Measurements from ENCODE around the gene CCDC57. TPM values are rescaled to one million over a fixed set of nuclear protein-coding genes. Genes with fewer than 3 reads are reported as not detected.

CCDC57 gene
- total RNA-seq, 1 donor, result 33.9 TPM

- no peak for DNase-seq (ENCODE audit: low read depth in 2 of 3, low spot score in 2 of 3)
These were observed 125.4 kb downstream of the CCDC57 start for GRCh38 chr17:82086941-82087906.

GRCh38 chr17:82085931-82086764 is 126.5 kb downstream of the CCDC57 start:
- no peak for DNase-seq (ENCODE audit: low read depth in 2 of 3, low spot score in 2 of 3)

GRCh38 chr17:82085031-82085861 is 127.4 kb downstream of the CCDC57 start:
- DNase-seq (ENCODE audit: low read depth in 2 of 3, low spot score in 2 of 3), result no peak

- no peak for DNase-seq (ENCODE audit: low read depth in 2 of 3, low spot score in 2 of 3)
These were observed 128.1 kb downstream of the CCDC57 start for GRCh38 chr17:82084373-82085030.

- DNase-seq (ENCODE audit: low read depth in 2 of 3, low spot score in 2 of 3), result no peak
These were observed 128.9 kb downstream of the CCDC57 start for GRCh38 chr17:82083533-82084359.

GRCh38 chr17:82083009-82083408 is 129.6 kb downstream of the CCDC57 start:
- DNase-seq (ENCODE audit: low read depth in 2 of 3, low spot score in 2 of 3), result no peak

GRCh38 chr17:82082456-82082855 is 130.2 kb downstream of the CCDC57 start:
- no peak for DNase-seq (ENCODE audit: low read depth in 2 of 3, low spot score in 2 of 3)

GRCh38 chr17:82081966-82082365 is 130.7 kb downstream of the CCDC57 start:
- DNase-seq (ENCODE audit: low read depth in 2 of 3, low spot score in 2 of 3), result no peak

GRCh38 chr17:82081546-82081945 is 131.1 kb downstream of the CCDC57 start:
- no peak for DNase-seq (ENCODE audit: low read depth in 2 of 3, low spot score in 2 of 3)

GRCh38 chr17:82080789-82081464 is 131.7 kb downstream of the CCDC57 start:
- no peak for DNase-seq (ENCODE audit: low read depth in 2 of 3, low spot score in 2 of 3)

GRCh38 chr17:82080048-82080788 is 132.4 kb downstream of the CCDC57 start:
- no peak for DNase-seq (ENCODE audit: low read depth in 2 of 3, low spot score in 2 of 3)

GRCh38 chr17:82079001-82079677 is 133.5 kb downstream of the CCDC57 start:
- no peak for DNase-seq (ENCODE audit: low read depth in 2 of 3, low spot score in 2 of 3)

- DNase-seq (ENCODE audit: low read depth in 2 of 3, low spot score in 2 of 3), result no peak
These were observed 134.2 kb downstream of the CCDC57 start for GRCh38 chr17:82078433-82078832.

- no peak for DNase-seq (ENCODE audit: low read depth in 2 of 3, low spot score in 2 of 3)
These were observed 134.9 kb downstream of the CCDC57 start for GRCh38 chr17:82077617-82078358.

- no peak for DNase-seq (ENCODE audit: low read depth in 2 of 3, low spot score in 2 of 3)
These were observed 135.7 kb downstream of the CCDC57 start for GRCh38 chr17:82076785-82077591.
